ENCODE measurements around the gene MPZL3. TPM values are rescaled to one million over a fixed set of nuclear protein-coding genes. Genes with fewer than 3 reads are reported as not detected.

The MPZL3 gene
- 0.16 and 0.26 TPM in 2 replicates for total RNA-seq

DNA sequence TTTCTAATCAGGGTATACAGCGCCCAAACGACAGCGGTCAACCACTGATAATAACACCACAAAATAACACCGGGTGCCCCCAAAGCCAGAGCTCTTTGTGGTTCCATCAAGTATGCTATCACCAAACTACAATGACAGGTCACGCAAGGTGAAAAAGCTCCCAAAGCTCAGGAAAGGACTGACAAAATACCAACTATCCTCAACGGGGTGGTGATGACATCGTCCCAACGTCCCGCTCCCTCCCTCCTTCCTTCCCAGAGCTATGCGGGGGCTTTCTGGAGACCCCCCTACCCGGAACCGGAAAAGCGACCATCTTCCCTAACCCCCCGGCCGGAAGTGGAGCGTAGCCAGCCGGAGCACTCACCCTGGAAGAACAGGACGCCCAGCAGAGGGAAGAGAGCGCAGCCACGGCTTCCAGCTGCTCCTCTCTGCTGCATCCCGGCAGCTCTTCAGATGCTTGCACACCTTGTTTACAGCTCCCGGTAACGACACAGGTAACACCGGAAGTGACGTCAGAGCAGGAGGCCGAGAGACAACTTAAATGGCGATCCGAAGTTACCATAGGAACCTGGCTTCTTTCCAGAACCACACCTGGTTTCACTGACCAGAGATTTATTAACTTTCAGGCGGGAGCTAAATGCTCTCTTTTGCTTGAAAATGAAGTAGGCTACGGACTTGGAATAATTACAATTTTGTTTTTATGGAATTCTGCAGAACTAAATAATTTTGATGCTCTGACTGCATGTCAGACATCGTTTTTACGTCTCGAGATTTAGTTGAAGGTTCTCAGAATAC lies at the start of gene MPZL3:
Gene MPZL3, minus strand, starts transcription at position 508 of the 795 bp plus-strand sequence. Its CDS starts 71 bp downstream, at position 437.

DNA sequence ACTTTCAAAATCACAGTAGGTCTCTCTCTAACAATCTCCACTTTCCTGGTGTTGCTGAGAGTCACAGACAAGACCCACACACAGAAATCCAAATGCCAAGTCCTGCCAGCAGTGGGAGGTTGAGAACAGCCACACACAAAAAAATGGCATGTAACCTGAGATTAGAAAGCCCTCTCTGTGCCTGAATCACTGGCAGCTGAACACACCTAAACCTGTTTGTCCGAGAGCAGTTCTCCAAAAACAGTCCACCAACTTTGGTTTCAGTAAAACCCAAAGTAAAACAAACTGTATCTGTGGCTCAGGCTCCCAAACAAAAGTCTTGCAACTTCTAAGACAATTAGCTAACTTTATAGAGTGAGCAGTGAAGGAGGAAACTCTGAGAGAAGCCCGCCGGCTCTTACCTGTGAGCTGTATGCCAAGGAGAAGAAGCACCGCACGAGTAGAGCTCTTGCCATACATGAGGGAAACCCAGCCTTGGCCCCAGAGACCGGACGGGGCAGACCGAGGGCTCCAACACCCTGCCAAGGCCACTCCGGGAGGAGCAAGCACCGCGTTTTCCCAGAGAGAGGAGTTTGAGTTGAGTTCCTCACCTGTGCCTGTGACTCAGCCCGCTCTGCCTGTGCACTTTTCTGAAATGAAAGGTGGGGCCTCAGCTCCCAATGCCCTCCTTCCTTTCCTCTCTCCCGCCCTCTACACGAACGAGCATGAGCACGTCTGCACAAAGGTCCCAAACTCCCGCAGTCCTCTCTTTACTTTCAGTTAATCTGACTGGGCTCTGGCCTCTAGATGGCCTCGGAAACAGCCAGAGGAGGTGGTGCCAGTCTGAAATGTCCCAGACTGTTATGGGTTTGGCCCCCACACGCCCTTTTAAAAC lies 11.8 kb upstream of the MPZL3 start, which contains the start of gene MPZL2:
Gene MPZL2, minus strand, starts transcription at position 603 of the 874 bp plus-strand sequence. Its CDS starts 144 bp downstream, at position 459.

GRCh38 chr11:118224511-118225188 lies 27.5 kb downstream of the MPZL3 start, which contains the start of gene JAML:
Gene JAML (minus strand): TSS chr11:118225011. CDS start chr11:118214866, 10,145 bp downstream.

Other genes with a start within 250 kb of the MPZL3 start
- gene TMPRSS4, start 175.3 kb downstream of the MPZL3 start, total RNA-seq: 0.17 TPM in 1 of 2 replicates, not detected in the other
- not detected in 2 replicates for gene SMIM35, start 165.4 kb downstream of the MPZL3 start, total RNA-seq
- under 0.01 and 0.43 TPM in 2 replicates for gene SCN4B, start 99.5 kb downstream of the MPZL3 start, total RNA-seq
- 0.16 and 0.43 TPM in 2 replicates for gene SCN2B, start 75.7 kb downstream of the MPZL3 start, total RNA-seq
- gene JAML, start 27.4 kb downstream of the MPZL3 start, total RNA-seq: not detected in 2 replicates
- gene MPZL2, start 11.9 kb upstream of the MPZL3 start, total RNA-seq: under 0.01 and 0.17 TPM in 2 replicates
- not detected in 2 replicates for gene CD3E, start 52.4 kb upstream of the MPZL3 start, total RNA-seq
- not detected in 2 replicates for gene CD3D, start 90.3 kb upstream of the MPZL3 start, total RNA-seq
- not detected in 2 replicates for gene CD3G, start 92.0 kb upstream of the MPZL3 start, total RNA-seq
- gene UBE4A, start 107.2 kb upstream of the MPZL3 start, total RNA-seq: 20.3 and 25.7 TPM in 2 replicates
- gene ATP5MG, start 149.2 kb upstream of the MPZL3 start, total RNA-seq: 135 and 157 TPM in 2 replicates
- gene KMT2A, start 184.1 kb upstream of the MPZL3 start, total RNA-seq: 15.8 and 23.3 TPM in 2 replicates